NCI-H510A (cell line): Measurements from ENCODE around the gene PHETA1.

ENCODE experiments used
- DNase-seq: peaks from one replicate; lab custom pipeline; 2025; lab: John Stamatoyannopoulos, UW

The PHETA1 gene

GRCh38 chr12:111369496-111370220 lies 763 bp upstream of the PHETA1 start:
- DNase-seq = no peak

GRCh38 chr12:111368291-111368787 lies 556 bp downstream of the PHETA1 start:
- DNase-seq = no peak

- DNase-seq = no peak
These were observed 1.2 kb downstream of the PHETA1 start for GRCh38 chr12:111367661-111368221.

GRCh38 chr12:111366583-111366982 lies 2.3 kb downstream of the PHETA1 start:
- DNase-seq = no peak

- DNase-seq = no peak
These were observed 2.8 kb downstream of the PHETA1 start for GRCh38 chr12:111366075-111366474.

- DNase-seq = no peak
These were observed 5.3 kb downstream of the PHETA1 start for GRCh38 chr12:111363578-111363977.

- no peak for DNase-seq
These were observed 6.0 kb downstream of the PHETA1 start for GRCh38 chr12:111362687-111363475.

- DNase-seq = no peak
These were observed 6.9 kb downstream of the PHETA1 start for GRCh38 chr12:111361717-111362576.

GRCh38 chr12:111361073-111361716 lies 7.7 kb downstream of the PHETA1 start:
- no peak for DNase-seq

- no peak for DNase-seq
These were observed 8.5 kb downstream of the PHETA1 start for GRCh38 chr12:111360325-111360930.

- no peak for DNase-seq
These were observed 9.0 kb downstream of the PHETA1 start for GRCh38 chr12:111359914-111360276.

- DNase-seq = no peak
These were observed 9.5 kb downstream of the PHETA1 start for GRCh38 chr12:111359231-111359913.

- DNase-seq = no peak
These were observed 13.5 kb downstream of the PHETA1 start for GRCh38 chr12:111355201-111355925.

GRCh38 chr12:111354511-111354910 lies 14.4 kb downstream of the PHETA1 start:
- DNase-seq = no peak

- no peak for DNase-seq
These were observed 15.1 kb downstream of the PHETA1 start for GRCh38 chr12:111353603-111354295.

- DNase-seq = no peak
These were observed 15.9 kb downstream of the PHETA1 start for GRCh38 chr12:111353026-111353425.

GRCh38 chr12:111352296-111352993 lies 16.4 kb downstream of the PHETA1 start:
- no peak for DNase-seq

GRCh38 chr12:111351026-111351425 lies 17.9 kb downstream of the PHETA1 start:
- no peak for DNase-seq
